ENCODE results near the gene P2RY12.
A peak's percentile ranks its signal among the peaks of the same experiment; 100 is the strongest.

Gene P2RY12

DNA sequence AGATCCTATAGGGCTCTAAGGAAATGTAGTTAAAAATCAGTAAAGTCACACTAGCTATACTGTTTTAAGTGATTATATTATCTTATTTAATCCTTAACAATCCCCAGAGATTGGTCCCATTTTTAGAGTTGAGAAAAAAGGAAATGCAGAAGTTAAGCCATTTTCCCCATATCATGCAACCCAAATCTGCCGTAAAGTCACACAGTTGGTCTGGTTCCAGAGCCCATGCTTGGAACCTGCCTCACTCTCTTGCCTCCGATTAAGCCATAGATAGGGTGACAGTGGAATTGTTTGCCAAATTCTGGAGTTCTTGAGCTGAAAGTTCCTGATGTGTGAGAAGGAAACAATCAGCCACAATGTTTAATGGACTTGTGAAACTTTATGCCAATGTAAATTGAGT lies 52.9 kb downstream of the P2RY12 start:
- DNase-seq, result no peak

DNA sequence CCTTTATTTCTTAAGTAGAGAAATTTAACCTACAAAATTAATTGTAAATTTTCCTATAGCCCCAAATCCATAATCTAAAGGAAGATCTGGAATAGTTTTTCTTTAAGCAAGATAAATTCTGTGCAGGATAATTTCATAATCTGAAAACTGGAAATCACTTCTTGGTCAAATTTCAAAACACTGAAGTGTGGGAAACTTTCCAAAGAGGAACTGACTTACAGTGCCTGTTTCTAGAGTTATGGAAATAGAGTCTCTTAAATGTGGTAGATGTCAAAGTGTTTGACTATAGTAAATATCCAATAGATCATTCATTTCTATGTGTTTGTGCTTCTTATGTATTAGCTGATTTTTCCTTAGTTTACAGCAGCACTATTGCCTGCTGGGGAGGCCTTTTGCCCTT lies 53.7 kb downstream of the P2RY12 start:
- peak; percentile 79 to 87 for DNase-seq

DNA sequence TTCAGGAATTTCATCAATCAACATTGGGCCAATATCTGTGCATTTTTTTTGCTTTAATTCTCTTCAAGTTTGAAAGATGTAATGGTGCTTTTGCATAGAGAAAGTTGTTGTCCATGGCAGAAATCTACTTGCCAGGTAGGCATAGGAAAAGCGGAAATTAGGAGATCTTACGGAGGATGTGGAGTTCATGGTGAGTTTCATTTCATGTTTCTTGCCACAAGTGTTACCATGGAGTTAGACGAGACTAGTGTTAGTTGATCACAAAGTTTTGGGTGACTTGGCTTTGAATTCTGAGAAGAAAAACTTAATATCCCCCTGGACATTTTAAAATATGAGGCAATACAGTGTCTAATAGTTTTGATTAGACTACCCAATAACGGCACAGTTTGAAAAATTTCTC lies 54.2 kb downstream of the P2RY12 start:
- DNase-seq, result no peak

DNA sequence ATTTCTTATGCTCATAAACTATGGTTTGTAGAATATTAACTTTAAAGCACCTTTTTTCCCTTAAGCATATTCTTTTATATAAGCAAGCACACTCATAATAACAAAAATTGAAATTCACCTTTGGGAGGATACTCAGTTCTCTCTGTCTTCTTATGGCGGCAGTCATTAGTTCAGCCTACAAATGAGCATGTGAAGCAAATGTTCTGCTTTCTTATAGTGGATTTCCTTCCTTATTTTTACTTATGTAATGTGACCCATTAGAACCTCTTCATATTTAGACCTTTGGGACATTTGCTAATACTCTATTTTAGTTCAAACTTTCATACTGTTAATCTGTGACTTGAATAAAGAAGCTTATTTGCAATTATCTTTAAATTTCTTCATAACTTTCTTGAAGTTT lies 55.2 kb downstream of the P2RY12 start, which contains the start of gene P2RY13:
P2RY13 (minus strand) TSS at position 187 of the 400 bp plus-strand sequence; CDS start at position 166, 21 bp downstream.
- peak; percentile 27 to 39 for DNase-seq

DNA sequence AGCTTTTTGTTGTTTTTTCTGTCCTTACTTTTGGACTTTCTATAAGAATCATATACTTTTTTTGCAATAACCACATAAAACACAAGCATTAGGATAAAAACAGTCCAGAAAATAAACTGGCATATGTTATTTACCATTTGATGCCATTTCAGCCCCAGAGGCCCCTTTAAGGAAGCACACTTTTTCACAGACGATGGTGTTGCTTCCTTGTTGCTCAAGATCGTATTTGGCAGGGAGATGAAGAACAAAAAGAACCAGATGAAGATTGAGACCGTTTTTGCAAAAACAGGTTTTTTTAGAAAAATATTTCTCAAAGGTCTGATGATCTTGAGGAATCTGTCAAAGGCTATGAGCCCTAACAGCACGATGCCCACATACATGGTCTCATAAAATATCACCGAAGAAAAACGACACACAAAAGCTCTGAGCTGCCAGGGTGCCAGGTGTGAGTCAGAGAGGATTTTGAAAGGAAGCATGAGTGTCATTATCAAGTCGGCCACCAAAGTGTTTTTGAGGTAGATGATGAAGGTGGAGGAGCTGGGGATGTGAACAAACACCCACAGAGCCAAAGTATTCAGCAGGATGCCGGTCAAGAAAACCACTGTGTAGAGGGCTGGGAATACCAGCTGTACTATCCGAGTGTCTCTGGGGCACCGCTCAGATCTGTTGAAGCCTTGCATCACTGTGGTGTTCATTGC lies 56.1 kb downstream of the P2RY12 start:
- DNase-seq, result peak; percentile 61 to 71

DNA sequence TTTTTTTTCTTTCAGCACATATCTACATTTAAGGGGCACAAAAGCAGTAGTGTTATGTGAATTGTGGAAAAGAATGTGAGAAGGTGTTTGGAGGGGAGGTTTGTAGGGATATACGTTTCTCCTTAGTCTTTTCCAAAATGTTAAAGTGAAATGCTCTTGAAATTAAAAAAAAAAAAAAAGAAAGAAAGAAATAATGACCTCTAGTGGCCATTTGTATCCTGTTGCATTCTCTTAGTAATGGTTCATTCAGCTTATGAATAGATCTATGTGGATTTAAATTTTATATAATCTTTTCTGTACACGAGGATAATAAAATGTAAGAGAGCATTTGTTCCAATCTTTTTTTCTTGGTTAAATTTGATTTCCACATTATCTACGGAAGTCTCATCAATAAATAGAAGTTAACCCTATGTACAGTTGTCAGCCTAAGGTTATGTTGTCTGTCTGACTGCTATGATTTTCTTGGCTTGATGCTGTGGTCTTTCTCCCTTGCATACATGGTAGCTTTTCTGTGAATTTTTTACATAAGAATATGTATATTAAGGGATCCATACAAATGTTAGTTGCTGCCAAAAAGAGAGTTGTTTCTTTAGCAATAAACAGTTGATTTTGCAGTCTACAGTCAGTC lies 56.9 kb downstream of the P2RY12 start:
- DNase-seq, result peak; percentile 59 to 64

DNA sequence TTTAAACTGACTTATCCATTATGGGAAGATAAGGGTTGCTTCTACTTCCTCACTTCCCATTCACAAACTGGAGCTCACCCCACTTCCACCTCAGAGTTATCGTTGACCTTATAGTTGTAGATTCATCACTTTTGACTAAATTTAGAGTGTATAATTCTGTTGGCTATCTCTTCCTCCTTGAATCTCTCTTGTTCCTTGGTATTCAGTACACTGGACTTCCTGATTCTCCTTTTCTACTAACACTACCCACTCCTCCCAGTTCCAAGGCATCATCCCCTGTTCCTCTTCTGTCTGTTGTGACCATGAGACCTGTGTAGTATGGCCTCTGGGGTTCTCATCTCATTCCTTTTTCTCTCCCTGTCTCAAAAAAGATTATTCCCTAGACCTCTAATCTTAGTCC lies 62.0 kb downstream of the P2RY12 start:
- no peak for DNase-seq

DNA sequence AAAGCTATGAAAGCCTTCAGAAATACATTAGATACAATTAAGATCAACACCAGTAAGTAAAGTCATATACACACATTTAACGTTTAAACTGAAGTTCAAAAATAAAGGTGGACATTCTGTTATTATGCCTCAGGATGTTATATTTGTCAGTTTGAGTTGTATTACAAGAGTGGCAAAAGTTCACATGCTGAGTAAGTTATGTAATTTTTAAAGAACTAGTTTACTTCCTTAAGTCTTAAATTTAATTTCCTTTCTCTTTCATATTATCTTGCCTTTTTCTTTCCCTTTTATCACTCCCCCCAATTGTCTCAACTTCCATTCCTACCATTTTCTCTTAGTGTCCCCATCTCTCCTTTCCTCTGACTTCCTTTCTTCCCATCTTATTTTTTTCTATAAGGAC lies 63.0 kb downstream of the P2RY12 start:
- peak; percentile 45 to 73 for DNase-seq

DNA sequence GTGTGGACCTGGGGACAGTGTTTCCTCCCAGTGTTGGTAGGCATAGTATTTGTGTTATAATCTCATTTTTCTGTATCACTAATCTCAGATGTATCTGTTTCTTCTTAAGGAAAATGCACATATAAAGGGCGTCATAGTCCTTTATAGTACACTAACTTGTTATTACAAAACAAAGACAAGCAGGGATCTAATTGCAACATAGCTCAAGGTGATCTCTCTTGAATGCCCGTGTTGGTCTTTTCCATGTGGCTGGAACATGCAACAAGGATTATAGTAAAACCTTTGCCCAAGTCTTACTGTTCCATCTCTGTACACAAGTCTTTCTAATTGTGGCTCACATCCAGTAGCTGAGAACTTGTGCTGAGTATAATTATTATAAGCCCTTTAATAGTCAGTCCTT lies 64.4 kb downstream of the P2RY12 start:
- no peak for DNase-seq

DNA sequence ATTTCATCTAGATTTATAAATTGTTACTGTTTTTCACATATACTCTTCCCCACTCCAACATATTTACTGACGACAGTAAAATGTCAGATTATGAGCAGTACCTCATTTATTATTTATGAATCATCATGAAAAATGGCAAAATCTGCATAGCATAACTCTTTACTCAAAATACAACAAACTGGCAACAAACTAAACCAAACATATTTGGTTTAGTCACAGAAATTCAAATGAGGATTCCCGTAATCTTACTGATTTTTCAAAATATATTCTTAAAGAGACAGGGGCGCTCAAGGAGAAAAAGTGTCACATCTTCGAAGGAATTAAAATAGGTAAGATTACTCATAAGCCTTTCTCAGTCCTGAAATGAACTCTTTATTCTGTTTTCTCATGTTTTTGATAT lies 64.9 kb downstream of the P2RY12 start:
- no peak for DNase-seq

DNA sequence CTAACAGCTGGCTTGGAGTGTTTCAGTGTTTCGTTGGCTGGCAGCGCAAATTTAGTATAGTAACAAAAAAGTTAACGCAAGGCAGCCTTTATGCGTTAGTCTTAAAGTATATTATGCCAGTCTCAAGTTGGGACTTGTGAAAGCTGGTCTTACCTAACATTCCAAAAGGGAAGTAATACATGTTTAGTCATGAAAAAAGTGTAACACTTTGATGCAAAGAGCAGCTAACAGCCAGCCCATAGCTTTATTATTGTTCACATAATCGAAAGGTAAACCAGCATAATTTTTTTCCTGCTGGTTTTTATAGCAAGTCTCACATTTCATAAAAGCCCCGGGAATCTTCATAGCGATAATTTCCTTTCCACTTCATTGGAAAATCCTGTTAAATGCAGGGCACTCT lies 65.6 kb downstream of the P2RY12 start:
- peak; percentile 88 to 89 for DNase-seq

DNA sequence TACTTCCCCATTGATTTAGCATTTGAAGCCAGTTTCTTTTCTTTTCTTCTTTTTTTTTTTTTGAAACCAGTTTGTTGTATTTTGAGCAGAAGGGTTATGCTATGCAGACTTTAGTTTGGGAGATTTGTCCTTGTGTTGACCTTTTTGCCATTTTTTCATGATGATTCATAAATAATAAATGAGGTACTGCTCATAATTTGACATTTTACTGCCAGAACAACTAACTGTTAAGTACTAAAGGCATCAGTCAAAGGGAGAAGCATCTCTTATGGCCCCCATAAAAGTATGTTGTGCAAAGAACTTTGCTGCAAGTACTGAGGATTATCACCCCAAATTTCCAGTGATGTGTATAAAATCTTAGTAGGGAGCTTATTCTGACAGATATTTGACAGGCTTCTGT lies 66.2 kb downstream of the P2RY12 start:
- no peak for DNase-seq

DNA sequence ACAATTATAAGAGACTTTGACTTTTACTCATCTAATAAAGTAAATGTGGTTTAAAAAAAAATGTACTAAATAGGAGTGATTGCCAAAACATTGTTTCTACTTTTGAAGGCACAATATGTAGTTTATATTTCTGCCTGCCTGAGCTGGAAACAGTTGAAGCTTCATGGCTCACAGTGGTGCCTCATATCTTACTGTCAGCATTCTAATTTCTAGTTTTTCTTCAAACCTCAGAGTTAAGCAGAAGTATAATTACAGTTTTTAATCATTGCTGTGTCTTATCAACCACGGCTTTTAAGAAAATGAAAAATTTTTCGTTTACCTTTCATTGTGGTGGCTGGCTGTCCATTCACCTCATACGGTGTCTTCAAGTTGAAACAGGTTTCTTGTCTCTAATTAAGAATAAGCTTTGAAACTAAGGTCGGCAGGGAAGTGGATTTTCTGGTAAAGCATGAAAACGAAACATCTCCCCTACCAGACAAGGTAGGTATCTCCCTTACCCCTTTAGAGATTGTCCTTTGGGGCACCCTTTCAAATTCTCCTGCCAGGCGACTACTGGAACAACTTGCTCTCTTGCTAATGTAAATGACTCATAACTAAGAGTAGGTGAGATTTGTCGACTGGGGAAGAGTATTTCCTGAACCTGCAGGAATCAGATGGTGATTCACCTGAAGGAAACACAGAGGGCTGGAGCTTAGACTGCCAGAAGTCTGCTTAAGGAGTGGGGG lies 68.1 kb downstream of the P2RY12 start, which contains the start of gene GPR87:
GPR87 (minus strand) TSS at position 554 of the 725 bp plus-strand sequence. CDS start 16,720 bp downstream, outside the sequence.
- DNase-seq, result no peak

DNA sequence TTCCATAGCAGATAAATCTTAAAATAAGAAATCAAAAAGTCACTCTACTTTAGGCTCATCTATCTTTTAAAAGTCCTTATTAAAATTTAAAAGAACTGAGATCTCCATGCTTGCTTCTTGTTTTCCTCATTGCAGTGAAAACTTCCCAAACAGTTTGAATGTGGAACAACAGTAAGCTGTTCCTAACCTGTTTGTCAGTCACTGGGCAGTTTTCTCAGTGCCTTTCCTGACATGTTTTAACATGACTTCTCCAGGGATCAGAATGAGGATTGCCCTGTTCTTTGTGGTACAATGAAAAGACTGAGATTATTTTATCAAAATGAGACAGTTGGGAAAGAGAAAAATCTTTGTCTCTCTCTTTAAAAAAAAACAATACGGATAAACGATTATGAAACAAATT lies 68.7 kb downstream of the P2RY12 start:
- DNase-seq, result no peak

DNA sequence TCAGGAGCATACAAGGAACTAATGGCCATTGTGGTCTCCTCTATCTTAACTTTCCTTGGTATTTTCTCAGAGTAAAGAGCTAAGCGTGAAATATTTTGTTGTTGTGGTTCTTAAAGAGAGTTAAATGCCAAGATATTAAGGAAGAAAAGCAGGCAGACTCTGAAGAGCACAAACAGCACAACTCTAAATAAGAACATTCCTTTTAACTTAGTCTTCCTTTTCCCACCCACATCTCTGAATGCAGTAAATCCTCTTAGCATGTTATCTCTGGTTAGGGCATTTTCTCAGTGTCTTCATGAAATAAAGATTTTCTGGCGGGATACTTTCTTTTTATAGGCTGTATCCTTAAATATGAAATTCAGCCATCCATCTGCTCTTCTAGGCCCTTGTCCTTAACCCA lies 69.4 kb downstream of the P2RY12 start:
- DNase-seq, result no peak

DNA sequence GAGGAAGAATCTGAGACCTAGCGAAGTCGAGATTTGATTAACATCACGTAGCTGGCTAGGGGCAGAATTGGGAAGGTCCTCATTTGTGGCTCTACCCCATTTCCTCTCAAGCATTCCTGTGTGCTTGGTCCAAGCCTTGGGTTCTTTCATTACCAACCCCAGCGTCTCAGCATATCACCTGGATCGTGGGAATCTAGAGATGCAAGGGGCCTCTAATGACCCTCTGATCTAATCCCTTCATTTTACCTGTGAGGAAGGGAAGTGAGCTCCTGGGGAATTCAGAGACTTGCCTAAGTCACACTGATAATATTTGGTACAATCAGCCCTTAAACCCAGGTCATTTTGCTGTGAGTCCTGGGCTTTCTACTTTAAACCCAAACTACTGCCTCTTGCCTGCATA lies 70.0 kb downstream of the P2RY12 start:
- no peak for DNase-seq

DNA sequence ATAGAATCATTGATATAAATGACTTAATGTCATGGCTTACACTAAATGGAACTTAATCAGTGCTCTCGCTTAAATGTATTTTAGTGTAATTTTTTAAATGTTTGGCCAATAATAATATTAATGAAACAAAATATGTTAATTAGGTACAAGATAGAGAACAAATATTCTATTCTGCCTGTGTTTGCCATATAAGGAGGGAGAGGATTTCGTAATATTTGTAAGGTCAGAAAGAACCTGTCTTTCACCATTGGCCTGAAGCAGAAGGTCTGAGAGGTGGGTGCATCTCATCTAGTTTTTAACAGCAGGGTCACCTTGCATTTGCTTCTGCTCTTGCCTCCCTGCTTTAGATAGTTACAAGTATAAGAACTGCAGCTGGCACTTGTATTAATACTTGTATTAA lies 70.4 kb downstream of the P2RY12 start:
- peak in 1 of 2 experiments; percentile 21 for DNase-seq

DNA sequence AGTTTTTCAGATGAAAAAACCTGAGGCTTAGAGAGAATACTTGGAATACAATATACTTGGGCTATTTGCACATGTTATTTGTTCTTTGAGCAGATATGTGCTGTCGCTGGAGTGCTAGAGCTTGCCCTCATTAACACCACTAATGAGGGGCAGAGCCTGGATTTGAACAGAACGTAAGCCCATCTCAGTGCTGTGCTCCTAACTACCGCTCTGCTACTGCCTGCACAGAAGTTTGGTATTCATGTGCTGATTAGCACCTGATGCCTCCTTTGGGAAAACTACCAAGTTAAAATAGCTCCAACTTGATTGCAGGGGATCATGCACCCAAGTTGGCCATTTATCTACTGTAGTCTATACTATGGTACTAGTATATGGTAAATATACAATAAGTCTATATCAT lies 71.6 kb downstream of the P2RY12 start:
- no peak for DNase-seq

DNA sequence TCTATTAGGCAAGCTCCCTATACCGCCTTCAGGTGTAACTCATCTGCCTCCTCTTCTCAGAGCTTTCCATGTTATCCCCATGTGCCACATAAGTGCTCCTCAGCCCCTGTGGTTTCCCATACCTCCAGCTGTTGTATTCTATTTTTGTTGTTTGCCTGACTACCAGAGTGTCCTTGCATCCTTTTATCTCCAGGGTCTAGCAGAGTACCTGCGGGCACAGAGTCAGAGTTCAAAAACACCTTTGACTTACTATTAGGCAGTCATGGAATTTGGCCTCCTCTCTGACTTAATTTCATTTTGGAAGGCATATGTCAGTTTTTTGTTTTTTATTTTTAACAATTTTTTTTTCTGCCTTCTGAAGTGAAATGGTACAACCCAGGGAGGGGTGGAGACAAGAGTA lies 75.0 kb downstream of the P2RY12 start:
- DNase-seq, result no peak

DNA sequence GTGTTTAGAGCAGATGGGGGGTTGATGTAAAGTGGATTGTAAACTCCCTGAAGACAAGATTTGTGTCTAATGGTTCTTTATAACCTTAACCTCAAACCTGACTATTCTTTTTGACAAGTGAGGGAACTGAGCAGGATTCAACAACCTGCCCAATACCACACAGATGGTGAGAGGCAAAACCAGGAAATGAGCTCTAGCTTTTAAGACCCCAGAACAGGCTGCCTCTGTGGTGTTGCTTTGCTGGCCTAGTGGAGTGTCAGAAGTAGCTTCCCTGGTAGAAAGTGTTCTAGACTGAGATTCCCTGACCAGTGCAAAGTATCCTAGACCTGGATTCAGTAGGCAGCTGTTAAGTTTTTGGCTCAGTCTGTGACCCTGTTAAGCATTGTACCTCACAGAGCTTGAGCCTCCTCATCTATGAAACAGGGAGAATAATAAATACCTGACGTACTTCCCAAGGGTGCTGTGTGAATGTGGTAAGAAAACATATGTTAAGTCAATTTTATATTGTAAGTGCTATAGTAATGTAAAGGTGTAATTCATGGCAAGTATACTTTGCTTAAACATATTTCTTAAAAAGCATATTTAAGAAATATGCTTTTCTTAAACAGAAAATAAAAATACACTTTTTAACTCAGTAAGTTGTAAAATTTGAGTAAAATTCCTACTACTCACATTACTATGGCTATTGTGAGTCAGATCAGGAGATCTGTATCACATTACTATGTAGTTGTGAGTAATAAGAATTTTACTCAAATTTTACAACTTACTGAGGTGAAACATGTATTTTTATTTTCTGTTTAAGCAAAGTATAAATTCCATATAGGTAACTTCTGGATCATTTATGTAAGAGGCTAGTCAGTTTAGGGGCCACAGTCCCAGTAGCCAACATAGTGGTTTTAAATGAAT lies 76.7 kb downstream of the P2RY12 start:
- DNase-seq, result no peak

DNA sequence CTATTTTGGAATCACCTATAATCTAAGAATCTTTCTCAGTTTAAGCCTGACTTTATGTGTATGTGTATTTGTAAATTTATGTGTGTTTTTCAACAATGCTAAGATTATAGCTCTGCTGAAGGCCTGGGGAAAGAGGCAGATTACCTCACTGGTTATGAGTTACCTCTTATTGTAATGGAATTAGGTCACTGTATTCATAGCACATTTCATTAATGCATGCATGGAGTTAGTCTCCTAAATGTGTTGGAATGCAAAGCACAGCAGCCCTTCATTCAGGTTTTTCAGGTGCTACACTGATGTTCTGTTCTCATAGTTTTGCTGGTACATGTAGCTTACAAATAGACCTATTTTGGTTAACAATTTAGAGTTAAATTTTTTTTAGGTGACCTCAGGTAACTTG lies 77.4 kb downstream of the P2RY12 start:
- DNase-seq, result no peak

DNA sequence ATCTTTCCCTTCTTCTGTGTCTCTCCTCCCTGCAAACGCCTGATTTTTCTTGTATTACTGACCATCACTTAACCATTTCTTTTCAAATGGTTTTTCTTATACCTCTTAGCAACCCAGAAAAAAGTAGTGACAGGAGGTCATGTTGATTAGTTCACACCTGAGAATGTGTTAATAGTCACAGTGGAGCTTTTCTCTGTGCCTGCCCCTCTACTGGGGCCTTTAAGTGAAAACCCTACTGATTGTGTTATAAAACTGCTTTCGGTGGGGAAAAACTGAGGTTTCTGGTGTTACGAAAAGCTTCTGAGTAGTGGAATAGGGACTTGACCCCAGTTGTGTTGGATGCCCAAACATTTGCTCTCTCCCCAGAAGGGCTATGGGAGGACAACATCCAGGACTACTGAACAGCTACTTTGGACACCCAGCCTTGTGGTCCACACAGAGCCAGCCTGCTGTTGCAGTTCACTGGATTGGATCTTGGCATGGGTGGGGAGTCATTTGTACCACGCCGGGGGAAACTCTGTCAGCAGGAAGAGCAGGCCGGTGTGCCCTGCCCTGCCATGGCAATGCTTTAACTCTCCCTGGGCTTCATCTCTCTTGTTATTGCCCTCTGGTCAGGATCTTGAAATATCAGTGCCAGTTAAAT lies 78.3 kb downstream of the P2RY12 start:
- no peak for DNase-seq

All from AML-193 (cell line).